HCT116 (cell line): ENCODE data around the gene KSR1. TPM values are rescaled to one million over a fixed set of nuclear protein-coding genes. Genes with fewer than 3 reads are reported as not detected.

Experiments used
- ATAC-seq: fragments of 200-7000 bp; cut with Tn5 transposase; 2 replicates; pipeline ENCODE4 v1.9.1; 2020; ENCODE audit warnings: mild to moderate bottlenecking, moderate library complexity
- BruUV-seq: library from RNA; stranded (reverse); fragments of 400-500 nt; replicated peaks from 2 replicates; lab custom pipeline; 2021; lab: Mats Ljungman, UMichigan
- CTCF ChIA-PET: fragments of 300-600 bp; sonication (Branson Sonifier 250); formaldehyde crosslinking; loops from one replicate; lab custom pipeline; 2021; ENCODE audit warnings: antibody characterized with exemption; lab: Charles Lee
- POLR2A ChIA-PET: fragments of 300-600, 350-600 bp; sonication (Branson Sonifier 250); formaldehyde crosslinking; loops from one replicate; lab custom pipeline; 2021; ENCODE audit warnings: antibody characterized with exemption; lab: Charles Lee
- RAD21 ChIA-PET, 2 experiments: fragments of 300-600 bp; sonication (Branson Sonifier 250); formaldehyde crosslinking; loops; one replicate each; lab custom pipeline; 2023; ENCODE audit warnings: low total read pairs in 2 of 2; ENCODE audit not compliant: uncharacterized antibody in 2 of 2, unreplicated experiment in 2 of 2, low non-redundant PET in 1 of 2; lab: Charles Lee
- DNase-seq: peaks from one replicate; pipeline ENCODE4 v3.0.0-alpha.2; 2010; ENCODE audit warnings: low read depth, low spot score
- H2AFZ ChIP-seq: fragments of 200-600 bp; shearing (Covaris generic), sonication (generic); 2 replicates; pipeline ENCODE4 v1.6.1; 2017; ENCODE audit warnings: low read depth, mixed run types, mixed read lengths, antibody characterized with exemption, low read length; ENCODE audit not compliant: poor library complexity, severe bottlenecking
- H3K27ac ChIP-seq: 2 replicates; pipeline ENCODE4 v1.5.1; 2012; ENCODE audit warnings: low read depth, low read length
- H3K27me3 ChIP-seq: fragments of 200-600 bp; sonication (generic); 2 replicates; pipeline ENCODE4 v1.6.1; 2016; ENCODE audit warnings: mixed run types, low read length, mixed read lengths; ENCODE audit not compliant: insufficient read depth
- H3K36me3 ChIP-seq, 2 experiments: fragments of 200-500 bp in 1 of 2; fragments of 200-600 bp in 1 of 2; sonication (Bioruptor generic) in 1 of 2; sonication (generic) in 1 of 2; 2 replicates each; pipeline versions ENCODE4 v1.5.1 to v1.6.1; 2014 to 2016; ENCODE audit warnings: low read length in 2 of 2, inconsistent platforms in 1 of 2, mixed read lengths in 1 of 2, mixed run types in 1 of 2; ENCODE audit not compliant: insufficient read depth in 2 of 2, control insufficient read depth in 1 of 2
- H3K4me1 ChIP-seq, 2 experiments: fragments of 200-600 bp in 1 of 2; sonication (generic) in 1 of 2; 2 replicates each; pipeline versions ENCODE4 v1.5.1 to v1.6.1; 2012 to 2017; ENCODE audit warnings: low read length in 2 of 2, inconsistent platforms in 1 of 2, mild to moderate bottlenecking in 1 of 2, mixed read lengths in 1 of 2, mixed run types in 1 of 2, moderate library complexity in 1 of 2; ENCODE audit not compliant: insufficient read depth in 2 of 2, control insufficient read depth in 1 of 2
- H3K4me2 ChIP-seq: fragments of 200-600 bp; sonication (generic); 2 replicates; pipeline ENCODE4 v1.6.1; 2017; ENCODE audit warnings: mixed run types, low read length, mixed read lengths
- H3K4me3 ChIP-seq, 2 experiments: fragments of 200-600 bp in 1 of 2; sonication (generic) in 1 of 2; replicated peaks in 1 of 2; 2 replicates each; pipeline ENCODE4 v1.5.1; 2011 to 2016; ENCODE audit warnings: low read length in 2 of 2, control low read depth in 1 of 2, low read depth in 1 of 2, mild to moderate bottlenecking in 1 of 2, mixed read lengths in 1 of 2, mixed run types in 1 of 2
- H3K79me2 ChIP-seq: fragments of 200-600 bp; sonication (generic); 2 replicates; pipeline ENCODE4 v1.6.1; 2017; ENCODE audit warnings: mild to moderate bottlenecking, mixed run types, low read length, moderate library complexity, mixed read lengths; ENCODE audit not compliant: insufficient read depth
- H3K9ac ChIP-seq: fragments of 200-600 bp; sonication (generic); 2 replicates; pipeline ENCODE4 v1.6.1; 2016; ENCODE audit warnings: low read length, mixed read lengths
- H3K9me2 ChIP-seq: fragments of 200-600 bp; sonication (generic), shearing (Covaris generic); 2 replicates; pipeline ENCODE4 v1.6.1; 2017; ENCODE audit warnings: mixed run types, mild to moderate bottlenecking, moderate library complexity; ENCODE audit not compliant: insufficient read depth
- H3K9me3 ChIP-seq, 2 experiments: fragments of 200-500 bp in 1 of 2; fragments of 200-600 bp in 1 of 2; sonication (Bioruptor generic) in 1 of 2; sonication (generic) in 1 of 2; 2 replicates each; pipeline ENCODE4 v1.6.1; 2014 to 2017; ENCODE audit warnings: low read length in 2 of 2, mixed read lengths in 2 of 2, inconsistent platforms in 1 of 2, low read depth in 1 of 2, mild to moderate bottlenecking in 1 of 2, mixed run types in 1 of 2, moderate library complexity in 1 of 2; ENCODE audit not compliant: control insufficient read depth in 1 of 2, insufficient read depth in 1 of 2
- H4K20me1 ChIP-seq: fragments of 200-600 bp; sonication (generic), shearing (Covaris generic); 2 replicates; pipeline ENCODE4 v1.6.1; 2017; ENCODE audit warnings: mixed run types, mild to moderate bottlenecking, moderate library complexity; ENCODE audit not compliant: insufficient read depth
- CBX3 ChIP-seq: IDR thresholded peaks from 2 replicates; pipeline ENCODE4 v1.6.1; 2012; ENCODE audit warnings: low read depth
- CEBPB ChIP-seq: IDR thresholded peaks from 2 replicates; pipeline ENCODE4 v1.6.1; 2012; ENCODE audit warnings: low read depth
- EZH2 ChIP-seq: fragments of 200-600 bp; sonication (generic); IDR thresholded peaks from 2 replicates; pipeline ENCODE4 v1.6.1; 2017; ENCODE audit warnings: antibody characterized with exemption, mixed run types
- EZH2phosphoT487 ChIP-seq: fragments of 200-600 bp; IDR thresholded peaks from 2 replicates; pipeline ENCODE4 v1.6.1; 2018; ENCODE audit warnings: antibody characterized with exemption, borderline replicate concordance
- FOSL1 ChIP-seq: IDR thresholded peaks from 2 replicates; pipeline ENCODE4 v1.6.1; 2012; ENCODE audit warnings: low read depth
- JUND ChIP-seq: IDR thresholded peaks from 2 replicates; pipeline ENCODE4 v1.6.1; 2012
- POLR2A ChIP-seq: IDR thresholded peaks from 2 replicates; pipeline ENCODE4 v1.7.0; 2011; ENCODE audit warnings: borderline replicate concordance; ENCODE audit not compliant: insufficient read depth, insufficient read length; ENCODE audit errors: extremely low read depth
- POLR2AphosphoS5 ChIP-seq: IDR thresholded peaks from 2 replicates; pipeline ENCODE4 v1.6.1; 2011; ENCODE audit warnings: mild to moderate bottlenecking, low read depth, low read length, moderate library complexity
- RAD21 ChIP-seq: IDR thresholded peaks from 2 replicates; pipeline ENCODE4 v1.6.1; 2012; ENCODE audit warnings: low read depth, mild to moderate bottlenecking
- SRF ChIP-seq: IDR thresholded peaks from 2 replicates; pipeline ENCODE4 v1.6.1; 2012; ENCODE audit warnings: low read depth
- YY1 ChIP-seq: IDR thresholded peaks from 2 replicates; pipeline ENCODE4 v1.6.1; 2011; ENCODE audit warnings: low read length, low read depth, moderate library complexity, mild to moderate bottlenecking; ENCODE audit not compliant: insufficient replicate concordance; ENCODE audit errors: extremely low read depth
- ZFX ChIP-seq: fragments of 450-650 bp; IDR thresholded peaks from 2 replicates; pipeline ENCODE4 v1.6.1; 2017
- ZNF274 ChIP-seq: fragments of 200-500 bp; sonication (Bioruptor generic); IDR thresholded peaks from 2 replicates; pipeline ENCODE4 v1.6.1; 2014; ENCODE audit warnings: mild to moderate bottlenecking, low read depth, low read length, inconsistent platforms
- intact Hi-C: fragments of 100-400 bp; cut with micrococcal nuclease; formaldehyde crosslinking; loops from 2 replicates; pipeline ENCODE4 v1.10.0; 2022
- total RNA-seq: library from RNA; stranded (reverse); gene quantifications from one replicate; pipeline ENCODE4 v1.2.1, GENCODE V29; 2021; ENCODE audit not compliant: unreplicated experiment
- TF ChIP-seq, protein P1 (sequence below): IDR thresholded peaks from 2 replicates; pipeline ENCODE4 v1.6.1; 2012
- TF ChIP-seq, protein P2 (sequence below): IDR thresholded peaks from 2 replicates; pipeline ENCODE4 v1.6.1; 2012
- TF ChIP-seq, protein P3 (sequence below), 3 experiments: fragments of 200-600 bp in 1 of 3; sonication (generic) in 1 of 3; IDR thresholded peaks in 2 of 3; conservative IDR thresholded peaks in 1 of 3; 2 replicates each; pipeline ENCODE4 v1.5.1; 2012 to 2017; ENCODE audit warnings: low read depth in 2 of 3, low read length in 2 of 3, antibody characterized with exemption in 1 of 3, borderline replicate concordance in 1 of 3, control low read depth in 1 of 3, mild to moderate bottlenecking in 1 of 3, mixed read lengths in 1 of 3, mixed run types in 1 of 3, moderate library complexity in 1 of 3; ENCODE audit not compliant: insufficient read depth in 1 of 3

The KSR1 gene
- total RNA-seq, 1 experiment from 2014 or later, result 16.5 TPM

DNA sequence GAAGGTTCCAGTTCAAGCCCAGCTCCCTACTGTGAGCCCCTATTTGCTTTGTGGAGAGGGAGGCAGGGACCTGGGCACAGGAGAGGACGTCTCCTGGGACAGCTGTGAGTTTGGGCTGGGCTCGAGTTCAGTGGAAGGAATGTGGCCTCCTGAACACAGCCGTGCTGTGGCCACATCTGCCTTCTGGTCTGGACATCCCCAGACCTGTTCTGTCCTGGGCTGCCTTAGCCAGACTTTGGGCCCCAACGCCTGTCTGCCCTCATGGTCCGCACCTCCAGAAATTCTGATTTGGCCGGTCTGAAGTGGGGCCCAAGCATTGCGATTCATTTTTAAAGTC, 114.3 kb downstream of the KSR1 start:
- H3K4me1 ChIP-seq, result peaks cover 16 to 40% of the 10 kb centered on the region in 2 experiments
- CTCF ChIA-PET, result no interaction called here
- RAD21 ChIA-PET, result interaction anchor here in 1 of 2 experiments (0.7 kb wide), 1 partner anchor 11 kb away, joined by 3 read pairs; no protein-coding TSS in a partner anchor
- no peak overlapping the region for H3K4me2 ChIP-seq
- intact Hi-C loops, result no loop called here
- H3K4me3 ChIP-seq, result no peak overlapping the region
- H3K27ac ChIP-seq, result no peak overlapping the region
- TF ChIP-seq CEBPB, result no peak
- H3K9me2 ChIP-seq, result no peaks in the 10 kb centered on the region
- H2AFZ ChIP-seq, result no peak overlapping the region
- POLR2A ChIA-PET, result no interaction called here
- no peaks in the 10 kb centered on the region for H3K36me3 ChIP-seq
- ATAC-seq (no peak), DNase-seq (no peak)
- BruUV-seq, result no TSS peak
- H4K20me1 ChIP-seq, result no peaks in the 10 kb centered on the region
- no peaks in the 10 kb centered on the region for H3K9me3 ChIP-seq
- H3K79me2 ChIP-seq, result no peaks in the 10 kb centered on the region
- H3K27me3 ChIP-seq, result no peaks in the 10 kb centered on the region
- no peak overlapping the region for H3K9ac ChIP-seq

DNA sequence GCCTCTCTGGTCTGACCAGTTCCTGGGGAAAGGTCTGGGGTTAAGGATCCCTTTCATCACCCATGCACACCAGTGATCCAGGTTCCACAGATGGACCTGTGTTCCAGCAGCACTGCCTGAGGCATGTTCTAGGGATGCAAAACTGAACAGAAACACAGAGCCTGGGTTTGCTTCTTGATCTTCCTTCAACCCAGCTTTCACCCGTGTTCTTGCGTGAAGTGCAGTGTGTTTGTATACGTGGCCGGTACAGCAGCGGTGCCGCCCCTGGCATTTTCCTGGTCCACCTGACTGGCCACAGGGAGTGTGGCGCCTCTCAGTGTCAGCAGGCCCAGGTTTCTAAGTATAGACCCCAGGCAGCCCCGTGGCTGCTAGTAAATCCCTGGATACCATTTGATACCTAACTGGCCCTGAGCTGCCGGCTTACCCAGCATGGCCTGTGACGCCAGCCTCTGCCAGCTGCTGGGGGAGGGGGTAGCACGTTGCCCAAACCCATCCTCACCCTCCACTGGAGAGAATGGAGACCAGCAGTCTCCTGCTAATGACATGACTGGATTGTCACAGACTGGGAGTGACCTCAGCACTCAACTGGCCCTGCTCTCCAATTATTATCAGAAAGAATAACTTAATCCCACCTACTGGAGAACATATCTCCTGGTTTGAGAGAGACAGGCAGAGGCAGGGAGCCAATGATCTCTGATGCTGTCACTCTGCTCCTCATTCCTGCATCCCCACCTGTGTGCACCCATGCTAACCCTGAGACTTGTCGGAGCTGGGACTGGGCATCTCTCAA, 115.5 kb downstream of the KSR1 start:
- intact Hi-C loops, result no loop called here
- CTCF ChIA-PET, result no interaction called here
- H3K36me3 ChIP-seq, result no peaks in the 10 kb centered on the region
- no peaks in the 10 kb centered on the region for H3K9me3 ChIP-seq
- peaks cover 25 to 42% of the 10 kb centered on the region in 2 experiments for H3K4me1 ChIP-seq
- no peaks in the 10 kb centered on the region for H4K20me1 ChIP-seq
- H3K27me3 ChIP-seq, result no peaks in the 10 kb centered on the region
- H2AFZ ChIP-seq, result no peak overlapping the region
- POLR2A ChIA-PET, result no interaction called here
- no peak overlapping the region for H3K27ac ChIP-seq
- no peaks in the 10 kb centered on the region for H3K9me2 ChIP-seq
- no peak overlapping the region for H3K4me2 ChIP-seq
- H3K9ac ChIP-seq, result no peak overlapping the region
- no peak for ATAC-seq
- no peaks in the 10 kb centered on the region for H3K79me2 ChIP-seq
- no peak for DNase-seq
- BruUV-seq, result no TSS peak
- RAD21 ChIA-PET, result no interaction called here
- no peak overlapping the region for H3K4me3 ChIP-seq
- TF ChIP-seq EZH2 (no peak), POLR2AphosphoS5 (no peak), EZH2phosphoT487 (no peak), CEBPB (no peak), FOSL1 (no peak), RAD21 (no peak), ZNF274 (no peak), ZFX (no peak), POLR2A (no peak), YY1 (no peak), SRF (no peak), CBX3 (no peak), JUND (no peak)
- TF ChIP-seq, protein P1, sequence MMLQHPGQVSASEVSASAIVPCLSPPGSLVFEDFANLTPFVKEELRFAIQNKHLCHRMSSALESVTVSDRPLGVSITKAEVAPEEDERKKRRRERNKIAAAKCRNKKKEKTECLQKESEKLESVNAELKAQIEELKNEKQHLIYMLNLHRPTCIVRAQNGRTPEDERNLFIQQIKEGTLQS, result no peak
- TF ChIP-seq, protein P2, sequence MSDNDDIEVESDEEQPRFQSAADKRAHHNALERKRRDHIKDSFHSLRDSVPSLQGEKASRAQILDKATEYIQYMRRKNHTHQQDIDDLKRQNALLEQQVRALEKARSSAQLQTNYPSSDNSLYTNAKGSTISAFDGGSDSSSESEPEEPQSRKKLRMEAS, result no peak
- TF ChIP-seq, protein P3, sequence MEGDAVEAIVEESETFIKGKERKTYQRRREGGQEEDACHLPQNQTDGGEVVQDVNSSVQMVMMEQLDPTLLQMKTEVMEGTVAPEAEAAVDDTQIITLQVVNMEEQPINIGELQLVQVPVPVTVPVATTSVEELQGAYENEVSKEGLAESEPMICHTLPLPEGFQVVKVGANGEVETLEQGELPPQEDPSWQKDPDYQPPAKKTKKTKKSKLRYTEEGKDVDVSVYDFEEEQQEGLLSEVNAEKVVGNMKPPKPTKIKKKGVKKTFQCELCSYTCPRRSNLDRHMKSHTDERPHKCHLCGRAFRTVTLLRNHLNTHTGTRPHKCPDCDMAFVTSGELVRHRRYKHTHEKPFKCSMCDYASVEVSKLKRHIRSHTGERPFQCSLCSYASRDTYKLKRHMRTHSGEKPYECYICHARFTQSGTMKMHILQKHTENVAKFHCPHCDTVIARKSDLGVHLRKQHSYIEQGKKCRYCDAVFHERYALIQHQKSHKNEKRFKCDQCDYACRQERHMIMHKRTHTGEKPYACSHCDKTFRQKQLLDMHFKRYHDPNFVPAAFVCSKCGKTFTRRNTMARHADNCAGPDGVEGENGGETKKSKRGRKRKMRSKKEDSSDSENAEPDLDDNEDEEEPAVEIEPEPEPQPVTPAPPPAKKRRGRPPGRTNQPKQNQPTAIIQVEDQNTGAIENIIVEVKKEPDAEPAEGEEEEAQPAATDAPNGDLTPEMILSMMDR (IDR thresholded peaks at IDR 0.05 in 2 of 3, conservative IDR thresholded peaks at IDR 0.05 in 1 of 3; ENCODE audit: borderline replicate concordance in 1 of 3, insufficient read depth in 1 of 3, low read depth in 2 of 3, low read length in 2 of 3), result no peak
